Trophoblast cell (in vitro differentiated cells and primary cell): ENCODE results near the gene IL1R2.
A peak's percentile ranks its signal among the peaks of the same experiment; 100 is the strongest.

ENCODE experiments used
- DNase-seq, 2 donors: peaks; one replicate each; pipeline ENCODE4 v3.0.0-alpha.2; 2016
- H2AFZ ChIP-seq: 2 replicates; pipeline ENCODE4 v1.6.1; 2013; ENCODE audit warnings: low read length, moderate library complexity, mild to moderate bottlenecking; ENCODE audit not compliant: insufficient read depth, poor library complexity
- H2AK5ac ChIP-seq: 2 replicates; pipeline ENCODE4 v1.6.1; 2013; ENCODE audit warnings: mild to moderate bottlenecking, low read length
- H2BK120ac ChIP-seq: 2 replicates; pipeline ENCODE4 v1.6.1; 2013; ENCODE audit warnings: low read length, mild to moderate bottlenecking, moderate library complexity; ENCODE audit not compliant: insufficient read depth, poor library complexity
- H2BK12ac ChIP-seq: 2 replicates; pipeline ENCODE4 v1.6.1; 2013; ENCODE audit warnings: mild to moderate bottlenecking, low read length, moderate library complexity
- H2BK5ac ChIP-seq: 2 replicates; pipeline ENCODE4 v1.6.1; 2013; ENCODE audit warnings: low read length, low read depth, moderate library complexity, mild to moderate bottlenecking; ENCODE audit not compliant: poor library complexity
- H3K14ac ChIP-seq: 2 replicates; pipeline ENCODE4 v1.6.1; 2013; ENCODE audit warnings: mild to moderate bottlenecking, low read length
- H3K18ac ChIP-seq: 2 replicates; pipeline ENCODE4 v1.6.1; 2013; ENCODE audit warnings: mild to moderate bottlenecking, low read length
- H3K23ac ChIP-seq: 2 replicates; pipeline ENCODE4 v1.6.1; 2013; ENCODE audit warnings: low read length
- H3K27ac ChIP-seq: 2 replicates; pipeline ENCODE4 v1.5.1; 2013; ENCODE audit warnings: low read depth, mild to moderate bottlenecking, inconsistent platforms, low read length, moderate library complexity
- H3K27me3 ChIP-seq: 2 replicates; pipeline ENCODE4 v1.6.1; 2013; ENCODE audit warnings: inconsistent platforms, mild to moderate bottlenecking, low read length, moderate library complexity; ENCODE audit not compliant: insufficient read depth
- H3K36me3 ChIP-seq, 2 experiments: 1 replicate in 1 of 2; 2 replicates in 1 of 2; pipeline ENCODE4 v1.6.1; 2013; ENCODE audit warnings: low read length in 2 of 2, mild to moderate bottlenecking in 2 of 2, moderate library complexity in 1 of 2; ENCODE audit not compliant: insufficient read depth in 2 of 2, control insufficient read depth in 1 of 2
- H3K4ac ChIP-seq: 2 replicates; pipeline ENCODE4 v1.6.1; 2013; ENCODE audit warnings: low read depth, mild to moderate bottlenecking, low read length, moderate library complexity
- H3K4me1 ChIP-seq, 2 experiments: 1 replicate in 1 of 2; 2 replicates in 1 of 2; pipeline ENCODE4 v1.6.1; 2013; ENCODE audit warnings: low read length in 2 of 2, mild to moderate bottlenecking in 2 of 2, moderate library complexity in 1 of 2; ENCODE audit not compliant: insufficient read depth in 2 of 2, control insufficient read depth in 1 of 2
- H3K4me2 ChIP-seq: 2 replicates; pipeline ENCODE4 v1.6.1; 2013; ENCODE audit warnings: inconsistent platforms, mild to moderate bottlenecking, low read length, moderate library complexity
- H3K4me3 ChIP-seq: 2 replicates; pipeline ENCODE4 v1.5.1; 2013; ENCODE audit warnings: mild to moderate bottlenecking, low read depth, low read length, inconsistent platforms
- H3K79me1 ChIP-seq: one replicate; pipeline ENCODE4 v1.6.1; 2013; ENCODE audit warnings: low read length
- H3K79me2 ChIP-seq: 2 replicates; pipeline ENCODE4 v1.6.1; 2013; ENCODE audit warnings: low read length, mild to moderate bottlenecking; ENCODE audit not compliant: control insufficient read depth, insufficient read depth, poor library complexity
- H3K9ac ChIP-seq: 2 replicates; pipeline ENCODE4 v1.6.1; 2013; ENCODE audit warnings: mild to moderate bottlenecking, low read length
- H3K9me3 ChIP-seq: 2 replicates; pipeline ENCODE4 v1.6.1; 2013; ENCODE audit warnings: low read depth, mild to moderate bottlenecking, control low read depth, inconsistent platforms, low read length; ENCODE audit not compliant: insufficient read depth
- H4K12ac ChIP-seq: 2 replicates; pipeline ENCODE4 v1.6.1; 2013; ENCODE audit warnings: low read depth, mild to moderate bottlenecking, low read length, moderate library complexity
- H4K8ac ChIP-seq: 2 replicates; pipeline ENCODE4 v1.6.1; 2013; ENCODE audit warnings: low read depth, mild to moderate bottlenecking, low read length, moderate library complexity
- H4K91ac ChIP-seq: one replicate; pipeline ENCODE4 v1.6.1; 2013; ENCODE audit warnings: low read depth, mild to moderate bottlenecking, low read length, moderate library complexity
- WGBS: extraction: QIAGEN DNeasy Blood & Tissue Kit; methylation state at CpG from one replicate; pipeline ENCODE4 v1.1.7; 2013; ENCODE audit warnings: missing lambda C conversion rate; ENCODE audit not compliant: insufficient read length, insufficient coverage; ENCODE audit errors: extremely low coverage; 5-methylcytosine and 5-hydroxymethylcytosine counted together

Gene IL1R2

GRCh38 chr2:102034683-102035548, 43.2 kb downstream of the IL1R2 start:
- Histone ChIP-seq H2AK5ac (peak overlapping the region; percentile 55), H3K9ac (no peak overlapping the region), H2BK120ac (peak overlapping the region; percentile 48), H2BK5ac (peak overlapping the region; percentile 33), H3K4me2 (no peak overlapping the region), H3K18ac (peak overlapping the region; percentile 22), H4K8ac (no peak overlapping the region), H3K36me3 (no peaks in the 10 kb centered on the region), H3K4me3 (no peak overlapping the region), H3K9me3 (peaks cover 2% of the 10 kb centered on the region), H3K79me2 (no peaks in the 10 kb centered on the region), H3K27me3 (no peaks in the 10 kb centered on the region), H3K23ac (no peak overlapping the region), H2BK12ac (peak overlapping the region; percentile 81), H3K4me1 (peaks cover 5 to 13% of the 10 kb centered on the region in 2 experiments), H4K91ac (peak overlapping the region; percentile 77), H3K14ac (peak overlapping the region; percentile 47), H4K12ac (no peak overlapping the region), H3K4ac (no peak overlapping the region), H3K79me1 (peaks cover 15% of the 10 kb centered on the region), H3K27ac (no peak overlapping the region), H2AFZ (no peak overlapping the region)
- DNase-seq, result no peak
- no CpG with 5 or more reads among the region's 14 CpGs for WGBS

DNA sequence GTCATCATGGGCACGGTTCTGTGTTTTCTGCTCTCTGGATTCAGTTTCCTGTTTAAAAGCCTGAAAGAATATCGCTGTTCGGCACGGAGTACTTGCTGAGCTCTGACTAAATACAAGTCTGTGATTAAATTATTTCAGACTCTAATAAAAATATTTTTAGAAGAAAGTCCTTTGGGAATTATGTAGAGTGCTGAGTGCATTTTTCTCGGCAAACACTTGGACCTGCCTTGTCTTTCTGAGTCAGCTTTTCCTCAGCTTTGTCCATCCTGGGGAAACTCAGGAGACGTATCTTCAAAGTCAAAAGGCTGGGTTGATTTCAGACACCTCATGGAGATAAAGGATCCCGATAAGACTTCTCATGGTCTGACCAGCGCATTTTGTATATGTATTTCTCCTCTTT, 45.9 kb downstream of the IL1R2 start:
- Histone ChIP-seq H3K9ac (no peak overlapping the region), H3K79me1 (peaks cover 25% of the 10 kb centered on the region), H3K4ac (no peak overlapping the region), H3K9me3 (peaks cover 2% of the 10 kb centered on the region), H3K27ac (no peak overlapping the region), H3K4me2 (no peak overlapping the region), H2BK5ac (peak overlapping the region; percentile 29), H2AFZ (no peak overlapping the region), H3K4me1 (peaks cover 12 to 22% of the 10 kb centered on the region in 2 experiments), H2BK120ac (no peak overlapping the region), H4K8ac (no peak overlapping the region), H3K36me3 (no peaks in the 10 kb centered on the region), H3K79me2 (no peaks in the 10 kb centered on the region), H3K14ac (no peak overlapping the region), H3K27me3 (no peaks in the 10 kb centered on the region), H3K4me3 (no peak overlapping the region), H2AK5ac (no peak overlapping the region), H3K23ac (no peak overlapping the region), H4K91ac (peak overlapping the region; percentile 52), H2BK12ac (no peak overlapping the region), H4K12ac (no peak overlapping the region), H3K18ac (no peak overlapping the region)
- WGBS, result no CpG with 5 or more reads among the region's 8 CpGs
- DNase-seq, result peak in 1 of 2 donors; percentile 73

- Histone ChIP-seq H2BK5ac (peak overlapping the region; percentile 73), H2AFZ (no peak overlapping the region), H3K4me1 (peaks cover 9 to 11% of the 10 kb centered on the region in 2 experiments), H3K27me3 (no peaks in the 10 kb centered on the region), H3K9ac (no peak overlapping the region), H3K79me2 (no peaks in the 10 kb centered on the region), H3K14ac (peak overlapping the region; percentile 53), H3K18ac (peak overlapping the region; percentile 67), H4K12ac (no peak overlapping the region), H3K36me3 (no peaks in the 10 kb centered on the region), H3K23ac (no peak overlapping the region), H2BK120ac (peak overlapping the region; percentile 66), H3K9me3 (no peaks in the 10 kb centered on the region), H2BK12ac (peak overlapping the region; percentile 81), H4K8ac (peak overlapping the region; percentile 42), H2AK5ac (peak overlapping the region; percentile 62), H3K27ac (peak overlapping the region; percentile 29), H3K4ac (no peak overlapping the region), H3K79me1 (peaks cover 16% of the 10 kb centered on the region), H3K4me2 (no peak overlapping the region), H3K4me3 (no peak overlapping the region), H4K91ac (peak overlapping the region; percentile 69)
- WGBS, result no CpG with 5 or more reads among the region's 3 CpGs
- peak in 1 of 2 donors; percentile 43 for DNase-seq
These were observed 48.5 kb downstream of the IL1R2 start for GRCh38 chr2:102040229-102040628.

GRCh38 chr2:102041351-102041750, 49.6 kb downstream of the IL1R2 start:
- Histone ChIP-seq H3K79me1 (peaks cover 22% of the 10 kb centered on the region), H3K9me3 (no peaks in the 10 kb centered on the region), H2AK5ac (no peak overlapping the region), H3K4ac (no peak overlapping the region), H2BK12ac (no peak overlapping the region), H3K4me2 (no peak overlapping the region), H3K4me1 (peaks cover 15 to 18% of the 10 kb centered on the region in 2 experiments), H2BK5ac (no peak overlapping the region), H3K4me3 (no peak overlapping the region), H2AFZ (no peak overlapping the region), H3K36me3 (no peaks in the 10 kb centered on the region), H3K9ac (no peak overlapping the region), H3K27ac (peak overlapping the region; percentile 83), H4K8ac (no peak overlapping the region), H3K79me2 (no peaks in the 10 kb centered on the region), H3K18ac (no peak overlapping the region), H4K12ac (no peak overlapping the region), H4K91ac (no peak overlapping the region), H3K23ac (no peak overlapping the region), H3K27me3 (no peaks in the 10 kb centered on the region), H3K14ac (no peak overlapping the region), H2BK120ac (no peak overlapping the region)
- no CpG with 5 or more reads among the region's 2 CpGs for WGBS
- DNase-seq, result peak; percentile 89 to 98
